GM12875 (cell line): ENCODE measurements around the gene GZMH.

Source experiments
- H3K4me3 ChIP-seq: one replicate; pipeline ENCODE4 v1.5.1; 2011; ENCODE audit warnings: low read depth, low read length, control low read depth
- CTCF ChIP-seq: IDR thresholded peaks from 2 replicates; pipeline ENCODE4 v1.5.1; 2011; ENCODE audit warnings: low read depth, mild to moderate bottlenecking, control low read depth, inconsistent platforms, low read length, moderate library complexity, borderline replicate concordance; ENCODE audit not compliant: insufficient read depth

The GZMH gene

GRCh38 chr14:24565766-24566165 is 43.7 kb downstream of the GZMH start:
- no peak for TF ChIP-seq CTCF
- no peak overlapping the region for H3K4me3 ChIP-seq

- TF ChIP-seq CTCF, result no peak
- no peak overlapping the region for H3K4me3 ChIP-seq
Observed at GRCh38 chr14:24563505-24563904, 46.0 kb downstream of the GZMH start.

- no peak for TF ChIP-seq CTCF
- H3K4me3 ChIP-seq, result no peak overlapping the region
Observed at GRCh38 chr14:24556756-24557155, 52.7 kb downstream of the GZMH start.
